IMR-90 (cell line): ENCODE data around the gene AGGF1. TPM values are rescaled to one million over a fixed set of nuclear protein-coding genes. Genes with fewer than 3 reads are reported as not detected.

Experiments
- ATAC-seq: fragments of 200-7000 bp; cut with Tn5 transposase; 2 replicates; pipeline ENCODE4 v1.9.1; 2020; ENCODE audit warnings: low read depth, mild to moderate bottlenecking, moderate library complexity
- BruUV-seq: library from RNA; stranded (reverse); fragments of 400-500 nt; replicated peaks from 2 replicates; lab custom pipeline; 2021; lab: Mats Ljungman, UMichigan
- CTCF ChIA-PET: fragments of 300-600 bp; formaldehyde crosslinking; extraction: SDS; loops from one replicate; lab custom pipeline; 2021; ENCODE audit warnings: antibody characterized with exemption; lab: Yijun Ruan, JAX
- POLR2A ChIA-PET: fragments of 300-600 bp; sonication (Branson Sonifier 250); formaldehyde crosslinking; loops from one replicate; lab custom pipeline; 2022; ENCODE audit warnings: antibody characterized with exemption; ENCODE audit not compliant: unreplicated experiment; lab: Charles Lee
- DNase-seq: peaks from one replicate; pipeline ENCODE4 v3.0.0; 2013
- H2AFZ ChIP-seq: replicated peaks from 2 replicates; pipeline ENCODE3; 2013; ENCODE audit warnings: low read length, mild to moderate bottlenecking; ENCODE audit not compliant: poor library complexity
- H2AK5ac ChIP-seq: 2 replicates; pipeline ENCODE4 v1.6.1; 2013; ENCODE audit warnings: low read depth, low read length, inconsistent platforms
- H2AK9ac ChIP-seq: replicated peaks from 2 replicates; pipeline ENCODE3; 2013; ENCODE audit warnings: mild to moderate bottlenecking, low read depth, low read length, moderate library complexity; ENCODE audit not compliant: poor library complexity
- H2BK120ac ChIP-seq: 2 replicates; pipeline ENCODE4 v1.6.1; 2013; ENCODE audit warnings: low read depth, low read length, inconsistent platforms
- H2BK15ac ChIP-seq: 3 replicates; pipeline ENCODE4 v1.6.1; 2013; ENCODE audit warnings: low read depth, low read length, inconsistent platforms
- H2BK20ac ChIP-seq: 2 replicates; pipeline ENCODE4 v1.6.1; 2013; ENCODE audit warnings: low read depth, mild to moderate bottlenecking, inconsistent platforms, low read length, moderate library complexity
- H2BK5ac ChIP-seq: 2 replicates; pipeline ENCODE4 v1.6.1; 2013; ENCODE audit warnings: mild to moderate bottlenecking, low read depth, low read length, inconsistent platforms; ENCODE audit not compliant: poor library complexity, severe bottlenecking
- H3K14ac ChIP-seq: replicated peaks from 2 replicates; pipeline ENCODE4 v1.6.1; 2013; ENCODE audit warnings: low read depth, low read length, inconsistent platforms
- H3K18ac ChIP-seq: 2 replicates; pipeline ENCODE4 v1.6.1; 2013; ENCODE audit warnings: low read depth, low read length, control low read depth
- H3K23ac ChIP-seq: 2 replicates; pipeline ENCODE4 v1.6.1; 2013; ENCODE audit warnings: low read depth, low read length, inconsistent platforms
- H3K27ac ChIP-seq: 2 replicates; pipeline ENCODE4 v1.5.1; 2013; ENCODE audit warnings: mild to moderate bottlenecking, control low read depth, low read length; ENCODE audit not compliant: insufficient read depth
- H3K27me3 ChIP-seq: 2 replicates; pipeline ENCODE4 v1.6.1; 2013; ENCODE audit warnings: low read length; ENCODE audit not compliant: control insufficient read depth, insufficient read depth
- H3K36me3 ChIP-seq: 2 replicates; pipeline ENCODE4 v1.6.1; 2013; ENCODE audit warnings: low read length, mixed read lengths; ENCODE audit not compliant: control insufficient read depth, insufficient read depth
- H3K4ac ChIP-seq: 2 replicates; pipeline ENCODE4 v1.6.1; 2013; ENCODE audit warnings: low read depth, low read length, inconsistent platforms
- H3K4me1 ChIP-seq: 2 replicates; pipeline ENCODE4 v1.6.1; 2013; ENCODE audit warnings: low read length, mixed read lengths; ENCODE audit not compliant: control insufficient read depth, insufficient read depth
- H3K4me2 ChIP-seq: 2 replicates; pipeline ENCODE4 v1.6.1; 2013; ENCODE audit warnings: low read depth, mild to moderate bottlenecking, control low read depth, low read length, moderate library complexity
- H3K4me3 ChIP-seq: 2 replicates; pipeline ENCODE4 v1.5.1; 2013; ENCODE audit warnings: low read depth, mild to moderate bottlenecking, control low read depth, low read length, moderate library complexity; ENCODE audit not compliant: insufficient read depth
- H3K56ac ChIP-seq: 2 replicates; pipeline ENCODE4 v1.6.1; 2013; ENCODE audit warnings: low read length, inconsistent platforms; ENCODE audit not compliant: insufficient read depth; ENCODE audit errors: extremely low read depth
- H3K79me1 ChIP-seq, 2 experiments: 2 replicates each; pipeline ENCODE4 v1.6.1; 2013; ENCODE audit warnings: low read length in 2 of 2, inconsistent platforms in 1 of 2, low read depth in 1 of 2
- H3K9ac ChIP-seq: 2 replicates; pipeline ENCODE4 v1.6.1; 2013; ENCODE audit warnings: low read depth, low read length, control low read depth
- H3K9me1 ChIP-seq: 2 replicates; pipeline ENCODE4 v1.6.1; 2013; ENCODE audit warnings: low read length, inconsistent platforms; ENCODE audit not compliant: insufficient read depth
- H3K9me3 ChIP-seq: 2 replicates; pipeline ENCODE4 v1.6.1; 2013; ENCODE audit warnings: low read length; ENCODE audit not compliant: control insufficient read depth, insufficient read depth
- H4K20me1 ChIP-seq: 2 replicates; pipeline ENCODE4 v1.6.1; 2013; ENCODE audit warnings: low read length, inconsistent platforms; ENCODE audit not compliant: insufficient read depth
- H4K5ac ChIP-seq: 2 replicates; pipeline ENCODE4 v1.6.1; 2013; ENCODE audit warnings: mild to moderate bottlenecking, low read depth, low read length, control low read depth
- H4K8ac ChIP-seq, 2 experiments: 2 replicates each; pipeline ENCODE4 v1.6.1; 2013; ENCODE audit warnings: low read depth in 2 of 2, low read length in 2 of 2, control low read depth in 1 of 2, inconsistent platforms in 1 of 2
- H4K91ac ChIP-seq: 2 replicates; pipeline ENCODE4 v1.6.1; 2013; ENCODE audit warnings: low read depth, low read length, inconsistent platforms; ENCODE audit not compliant: insufficient read depth
- BHLHE40 ChIP-seq: fragments of 150-350 bp; IDR thresholded peaks from 2 replicates; pipeline ENCODE4 v1.6.1; 2016; ENCODE audit warnings: mild to moderate bottlenecking, low read depth, low read length
- CEBPB ChIP-seq: IDR thresholded peaks from 2 replicates; pipeline ENCODE4 v1.6.1; 2012; ENCODE audit warnings: low read depth, low read length, improper control_type of control experiment
- CHD1 ChIP-seq: IDR thresholded peaks from 2 replicates; pipeline ENCODE4 v1.6.1; 2012; ENCODE audit warnings: low read depth, low read length, improper control_type of control experiment
- FOS ChIP-seq: fragments of 150-350 bp; IDR thresholded peaks from 2 replicates; pipeline ENCODE4 v1.6.1; 2016; ENCODE audit warnings: low read depth, low read length
- MAFK ChIP-seq: IDR thresholded peaks from 2 replicates; pipeline ENCODE4 v1.6.1; 2012; ENCODE audit warnings: low read depth, low read length, improper control_type of control experiment
- MXI1 ChIP-seq: IDR thresholded peaks from 2 replicates; pipeline ENCODE4 v1.6.1; 2012; ENCODE audit warnings: low read depth, mild to moderate bottlenecking, low read length, moderate library complexity, borderline replicate concordance
- NFE2L2 ChIP-seq: fragments of 150-350 bp; IDR thresholded peaks from 2 replicates; pipeline ENCODE4 v1.6.1; 2016; ENCODE audit warnings: low read depth, mild to moderate bottlenecking, low read length
- RAD21 ChIP-seq: IDR thresholded peaks from 2 replicates; pipeline ENCODE4 v1.6.1; 2012; ENCODE audit warnings: low read length, improper control_type of control experiment
- RCOR1 ChIP-seq: IDR thresholded peaks from 2 replicates; pipeline ENCODE4 v1.6.1; 2012; ENCODE audit warnings: mild to moderate bottlenecking, low read length, improper control_type of control experiment; ENCODE audit not compliant: insufficient replicate concordance
- RFX5 ChIP-seq: IDR thresholded peaks from 2 replicates; pipeline ENCODE4 v1.8.0; 2012; ENCODE audit warnings: low read depth, mild to moderate bottlenecking, low read length, moderate library complexity
- SMC3 ChIP-seq: fragments of 150-350 bp; IDR thresholded peaks from 2 replicates; pipeline ENCODE4 v1.6.1; 2016; ENCODE audit warnings: low read depth, mild to moderate bottlenecking, antibody characterized with exemption, low read length, moderate library complexity
- WGBS, 2 experiments: methylation state at CpG; one replicate each; pipeline versions ENCODE4 v1.1.5 to v1.1.7; 2013; ENCODE audit warnings: missing lambda C conversion rate in 2 of 2; ENCODE audit not compliant: insufficient read length in 1 of 2; ENCODE audit errors: extremely low coverage in 2 of 2; 5-methylcytosine and 5-hydroxymethylcytosine counted together
- dilution Hi-C: fragments of 300-500 bp; cut with HindIII; formaldehyde crosslinking; loops from one replicate; pipeline ENCODE4 v1.14.3; 2018; ENCODE audit warnings: low sequenced_read_pairs; ENCODE audit not compliant: unreplicated experiment
- in situ Hi-C: fragments of 300-500 bp; cut with MboI; formaldehyde crosslinking; loops from 3 replicates; pipeline ENCODE4 v1.14.3; 2019; ENCODE audit warnings: low sequenced_read_pairs, inconsistent platforms, mixed read lengths
- intact Hi-C: fragments of 100-400 bp; cut with micrococcal nuclease; formaldehyde crosslinking; loops from 2 replicates; pipeline ENCODE4 v1.10.0; 2022
- polyA plus RNA-seq, 3 experiments: library from polyadenylated mRNA; depleted of rRNA; stranded (reverse); fragments of >200 nt; gene quantifications; 2 replicates each; pipeline ENCODE4 v1.2.3, GENCODE V29; 2012; ENCODE audit warnings: low replicate concordance in 1 of 3
- total RNA-seq: library from RNA; depleted of rRNA; stranded (reverse); fragments of >200 nt; gene quantifications from 2 replicates; pipeline ENCODE4 v1.2.3, GENCODE V29; 2012
- TF ChIP-seq, protein P1 (sequence below): fragments of 150-350 bp; IDR thresholded peaks from 2 replicates; pipeline ENCODE4 v1.6.1; 2016; ENCODE audit warnings: low read depth, mild to moderate bottlenecking, low read length, moderate library complexity, borderline replicate concordance
- TF ChIP-seq, protein P2 (sequence below): fragments of 150-350 bp; IDR thresholded peaks from 2 replicates; pipeline ENCODE4 v1.6.1; 2017; ENCODE audit warnings: mild to moderate bottlenecking, antibody characterized with exemption, low read length, low read depth

The AGGF1 gene
- total and polyA plus RNA-seq, 2 of the 4 experiments (the other 2 are of a cell fraction), result 7.3 to 8.4 TPM

DNA sequence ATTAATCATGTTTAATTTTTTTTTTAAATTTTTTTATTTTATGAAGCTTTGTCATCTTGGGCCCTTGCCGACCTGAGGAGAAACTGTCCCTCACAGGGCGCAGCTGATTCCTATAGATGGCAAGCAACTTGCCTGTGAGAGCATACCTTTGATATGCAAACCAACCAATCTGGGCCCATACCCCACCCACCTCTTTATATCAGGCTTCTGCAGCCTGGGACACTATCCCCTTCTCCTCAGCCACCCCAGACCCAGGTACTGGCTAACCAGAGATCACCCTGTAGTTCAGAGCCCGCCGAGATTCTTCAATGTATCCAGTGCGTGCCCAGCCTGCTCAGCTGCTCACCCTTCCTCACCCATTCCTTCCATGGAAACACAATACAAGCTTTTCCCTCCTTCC, 18.7 kb upstream of the AGGF1 start:
- H2BK15ac ChIP-seq, result no peak overlapping the region
- no peak overlapping the region for H3K4me2 ChIP-seq
- no peak overlapping the region for H2BK5ac ChIP-seq
- H3K4me3 ChIP-seq, result no peak overlapping the region
- no peak for DNase-seq
- TF ChIP-seq MAFK (no peak), CHD1 (no peak), BHLHE40 (no peak), RCOR1 (no peak), MXI1 (no peak), FOS (no peak), NFE2L2 (no peak), RAD21 (no peak), SMC3 (no peak), CEBPB (no peak), RFX5 (no peak)
- TF ChIP-seq, protein P1, sequence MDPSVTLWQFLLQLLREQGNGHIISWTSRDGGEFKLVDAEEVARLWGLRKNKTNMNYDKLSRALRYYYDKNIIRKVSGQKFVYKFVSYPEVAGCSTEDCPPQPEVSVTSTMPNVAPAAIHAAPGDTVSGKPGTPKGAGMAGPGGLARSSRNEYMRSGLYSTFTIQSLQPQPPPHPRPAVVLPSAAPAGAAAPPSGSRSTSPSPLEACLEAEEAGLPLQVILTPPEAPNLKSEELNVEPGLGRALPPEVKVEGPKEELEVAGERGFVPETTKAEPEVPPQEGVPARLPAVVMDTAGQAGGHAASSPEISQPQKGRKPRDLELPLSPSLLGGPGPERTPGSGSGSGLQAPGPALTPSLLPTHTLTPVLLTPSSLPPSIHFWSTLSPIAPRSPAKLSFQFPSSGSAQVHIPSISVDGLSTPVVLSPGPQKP, result no peak
- TF ChIP-seq, protein P2, sequence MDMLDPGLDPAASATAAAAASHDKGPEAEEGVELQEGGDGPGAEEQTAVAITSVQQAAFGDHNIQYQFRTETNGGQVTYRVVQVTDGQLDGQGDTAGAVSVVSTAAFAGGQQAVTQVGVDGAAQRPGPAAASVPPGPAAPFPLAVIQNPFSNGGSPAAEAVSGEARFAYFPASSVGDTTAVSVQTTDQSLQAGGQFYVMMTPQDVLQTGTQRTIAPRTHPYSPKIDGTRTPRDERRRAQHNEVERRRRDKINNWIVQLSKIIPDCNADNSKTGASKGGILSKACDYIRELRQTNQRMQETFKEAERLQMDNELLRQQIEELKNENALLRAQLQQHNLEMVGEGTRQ, result no peak
- WGBS, 2 experiments, result 72% methylated on average over 2 of the region's 5 CpGs; no CpG with 5 or more reads in 1 of the 2 experiments
- ATAC-seq, result no peak
- no peak overlapping the region for H3K9ac ChIP-seq
- ChIA-PET POLR2A (no interaction called here), CTCF (interaction anchor here (0.5 kb wide), 1 partner anchor 41 kb away, joined by 3 read pairs; no protein-coding TSS in a partner anchor)
- H3K4me1 ChIP-seq, result no peaks in the 10 kb centered on the region
- no peak overlapping the region for H3K27ac ChIP-seq
- BruUV-seq, result no TSS peak
- no peak overlapping the region for H3K18ac ChIP-seq
- H2BK20ac ChIP-seq, result no peak overlapping the region
- H2AK5ac ChIP-seq, result no peak overlapping the region
- intact Hi-C loops (no loop called here), dilution Hi-C loops (no loop called here), in situ Hi-C loops (loop anchor here (10.0 kb wide), 2 partner anchors 137 to 407 kb away; no protein-coding TSS in a partner anchor)
- no peak overlapping the region for H4K5ac ChIP-seq
- peaks cover 11% of the 10 kb centered on the region for H3K27me3 ChIP-seq
- no peak overlapping the region for H2AFZ ChIP-seq
- no peaks in the 10 kb centered on the region for H3K36me3 ChIP-seq
- no peak overlapping the region for H3K56ac ChIP-seq
- no peak overlapping the region for H3K4ac ChIP-seq
- no peak overlapping the region for H4K8ac ChIP-seq
- H2BK120ac ChIP-seq, result no peak overlapping the region
- H3K14ac ChIP-seq, result no peak overlapping the region
- H3K79me1 ChIP-seq, result no peaks in the 10 kb centered on the region
- no peak overlapping the region for H4K91ac ChIP-seq
- no peak overlapping the region for H2AK9ac ChIP-seq
- H3K9me1 ChIP-seq, result no peaks in the 10 kb centered on the region; the same call in 1 of the 2 replicates
- H3K9me3 ChIP-seq, result no peaks in the 10 kb centered on the region
- no peaks in the 10 kb centered on the region for H4K20me1 ChIP-seq
- no peak overlapping the region for H3K23ac ChIP-seq
